HepG2 (cell line): ENCODE data around the gene ZNF174. TPM values are rescaled to one million over a fixed set of nuclear protein-coding genes. Genes with fewer than 3 reads are reported as not detected.
A peak's percentile ranks its signal among the peaks of the same experiment; 100 is the strongest.

Experiments used
- ATAC-seq: fragments of 200-7000 bp; cut with Tn5 transposase; 3 replicates; pipeline ENCODE4 v1.9.1; 2020; ENCODE audit warnings: mild to moderate bottlenecking, moderate library complexity
- BruUV-seq: library from RNA; stranded (reverse); fragments of 400-500 nt; replicated peaks from 2 replicates; lab custom pipeline; 2021; lab: Mats Ljungman, UMichigan
- CTCF ChIA-PET: fragments of 300-600 bp; formaldehyde crosslinking; extraction: SDS; loops from one replicate; lab custom pipeline; 2021; ENCODE audit warnings: low total read pairs, inconsistent platforms, low intra/inter-chr PET ratio; lab: Yijun Ruan, JAX
- POLR2A ChIA-PET: fragments of 350-600 bp; sonication (Branson Sonifier 250); formaldehyde crosslinking; loops from one replicate; lab custom pipeline; 2020; ENCODE audit warnings: antibody characterized with exemption, inconsistent platforms; lab: Yijun Ruan, JAX
- DNase-seq: peaks from one replicate; pipeline ENCODE4 v3.0.0-alpha.2; 2015; ENCODE audit warnings: low spot score
- FAIRE-seq: peaks from 3 replicates; lab custom pipeline; 2011; peaks lifted over from hg19 to GRCh38; lab: Jason Lieb, UNC
- H2AFZ ChIP-seq: one replicate; pipeline ENCODE4 v1.6.1; 2011; ENCODE audit warnings: low read length, inconsistent platforms
- H3K27ac ChIP-seq: fragments of 300-600 bp; 3 replicates; pipeline ENCODE4 v1.8.0; 2011; ENCODE audit warnings: mixed run types, mild to moderate bottlenecking, mixed read lengths, low read length, inconsistent platforms; ENCODE audit not compliant: insufficient read depth; ENCODE audit errors: extremely low read length
- H3K27me3 ChIP-seq, 2 experiments: fragments of 200-600 bp in 1 of 2; 2 replicates in 1 of 2; 3 replicates in 1 of 2; pipeline versions ENCODE4 v1.6.0 to v1.8.0; 2011; ENCODE audit warnings: low read length in 2 of 2, mild to moderate bottlenecking in 2 of 2, moderate library complexity in 2 of 2, inconsistent platforms in 1 of 2; ENCODE audit not compliant: insufficient read depth in 2 of 2, control insufficient read depth in 1 of 2
- H3K36me3 ChIP-seq, 2 experiments: fragments of 200-600 bp in 1 of 2; replicated peaks in 1 of 2; 2 replicates in 1 of 2; 3 replicates in 1 of 2; pipeline versions ENCODE4 v1.5.1 to v1.8.0; 2011; ENCODE audit warnings: low read length in 2 of 2, inconsistent platforms in 1 of 2; ENCODE audit not compliant: insufficient read depth in 2 of 2, control insufficient read depth in 1 of 2
- H3K4me1 ChIP-seq: 2 replicates; pipeline ENCODE4 v1.5.1; 2012; ENCODE audit warnings: low read length, inconsistent platforms; ENCODE audit not compliant: insufficient read depth
- H3K4me2 ChIP-seq: 2 replicates; pipeline ENCODE4 v1.6.0; 2011; ENCODE audit warnings: low read depth, low read length, inconsistent platforms
- H3K4me3 ChIP-seq, 3 experiments: fragments of 200-600 bp in 1 of 3; sonication (generic), shearing (Covaris generic) in 1 of 3; replicated peaks in 1 of 3; 2 replicates each; pipeline ENCODE4 v1.5.1; 2011 to 2016; ENCODE audit warnings: low read length in 3 of 3, inconsistent platforms in 2 of 3, low read depth in 2 of 3, mild to moderate bottlenecking in 2 of 3, control low read depth in 1 of 3, mixed read lengths in 1 of 3; ENCODE audit not compliant: insufficient read depth in 1 of 3
- H3K79me2 ChIP-seq: one replicate; pipeline ENCODE4 v1.6.1; 2011; ENCODE audit warnings: low read length, inconsistent platforms; ENCODE audit not compliant: insufficient read depth
- H3K9ac ChIP-seq: 2 replicates; pipeline ENCODE4 v1.6.0; 2011; ENCODE audit warnings: mild to moderate bottlenecking, low read depth, low read length, inconsistent platforms; ENCODE audit not compliant: insufficient read depth
- H3K9me3 ChIP-seq: 2 replicates; pipeline ENCODE4 v1.5.1; 2012; ENCODE audit warnings: mild to moderate bottlenecking, low read length
- H4K20me1 ChIP-seq: 2 replicates; pipeline ENCODE4 v1.6.0; 2011; ENCODE audit warnings: inconsistent platforms, mild to moderate bottlenecking, low read length, moderate library complexity; ENCODE audit not compliant: insufficient read depth
- MAFK ChIP-seq, 2 experiments: IDR thresholded peaks in 1 of 2; conservative IDR thresholded peaks in 1 of 2; 2 replicates each; pipeline ENCODE4 v1.6.1; 2011; ENCODE audit warnings: improper control_type of control experiment in 2 of 2, low read length in 2 of 2
- SCMH1 ChIP-seq: sonication (generic); formaldehyde crosslinking; IDR thresholded peaks from 2 replicates; pipeline ENCODE4 v1.9.0; 2021; ENCODE audit warnings: missing genetic modification reagents, mild to moderate bottlenecking, borderline replicate concordance
- ZNF329 ChIP-seq: sonication (generic); formaldehyde crosslinking; IDR thresholded peaks from 2 replicates; pipeline ENCODE4 v1.9.0; 2021; ENCODE audit warnings: low read depth, mild to moderate bottlenecking, missing genetic modification reagents
- ZNF615 ChIP-seq: sonication (generic); formaldehyde crosslinking; IDR thresholded peaks from 2 replicates; pipeline ENCODE4 v1.5.0; 2020; ENCODE audit warnings: mild to moderate bottlenecking, missing genetic modification reagents, borderline replicate concordance
- WGBS: methylation state at CpG from one replicate; pipeline ENCODE4 v1.1.6; 2017; ENCODE audit warnings: low lambda C conversion rate; 5-methylcytosine and 5-hydroxymethylcytosine counted together
- in situ Hi-C: cut with HindIII; loops from 2 replicates; pipeline ENCODE4 v1.10.0; 2017; ENCODE audit warnings: low pct_unique_long_range_greater_than_20kb; ENCODE audit not compliant: extremely low pct_ligation_motif_present
- intact Hi-C: fragments of 100-400 bp; cut with micrococcal nuclease; formaldehyde crosslinking; loops from one replicate; pipeline ENCODE4 v1.10.0; 2022; ENCODE audit not compliant: unreplicated experiment
- polyA plus RNA-seq, 8 experiments: library from polyadenylated mRNA; depleted of rRNA in 3 of 8; stranded (reverse) in 7 of 8; unstranded in 1 of 8; fragments of >200 nt; fragmentation: Illumina TruSeq in 4 of 8; extraction: Trizol in 4 of 8; gene quantifications; 2 replicates each; pipeline versions ENCODE4 v1.2.1 to v1.2.3, GENCODE V29; 2011 to 2016; ENCODE audit warnings: low read depth in 4 of 8, missing spikeins in 1 of 8, mixed read lengths in 1 of 8; ENCODE audit not compliant: insufficient read depth in 1 of 8
- total RNA-seq, 5 experiments: library from RNA; depleted of rRNA; stranded (reverse); fragments of >200 nt; fragmentation: Illumina TruSeq; extraction: Trizol; gene quantifications; 2 replicates each; pipeline ENCODE4 v1.2.3, GENCODE V29; 2016; ENCODE audit warnings: low read depth in 1 of 5
- TF ChIP-seq, protein P1 (sequence below): sonication (generic); formaldehyde crosslinking; IDR thresholded peaks from 2 replicates; pipeline ENCODE4 v1.4.0; 2020; ENCODE audit warnings: mild to moderate bottlenecking, low read depth, missing genetic modification reagents

Gene ZNF174
- total and polyA plus RNA-seq, 2 of the 13 experiments (the other 11 are each of a cell fraction or from before 2014, with no cell fraction given), result 8.3 to 10.6 TPM

DNA sequence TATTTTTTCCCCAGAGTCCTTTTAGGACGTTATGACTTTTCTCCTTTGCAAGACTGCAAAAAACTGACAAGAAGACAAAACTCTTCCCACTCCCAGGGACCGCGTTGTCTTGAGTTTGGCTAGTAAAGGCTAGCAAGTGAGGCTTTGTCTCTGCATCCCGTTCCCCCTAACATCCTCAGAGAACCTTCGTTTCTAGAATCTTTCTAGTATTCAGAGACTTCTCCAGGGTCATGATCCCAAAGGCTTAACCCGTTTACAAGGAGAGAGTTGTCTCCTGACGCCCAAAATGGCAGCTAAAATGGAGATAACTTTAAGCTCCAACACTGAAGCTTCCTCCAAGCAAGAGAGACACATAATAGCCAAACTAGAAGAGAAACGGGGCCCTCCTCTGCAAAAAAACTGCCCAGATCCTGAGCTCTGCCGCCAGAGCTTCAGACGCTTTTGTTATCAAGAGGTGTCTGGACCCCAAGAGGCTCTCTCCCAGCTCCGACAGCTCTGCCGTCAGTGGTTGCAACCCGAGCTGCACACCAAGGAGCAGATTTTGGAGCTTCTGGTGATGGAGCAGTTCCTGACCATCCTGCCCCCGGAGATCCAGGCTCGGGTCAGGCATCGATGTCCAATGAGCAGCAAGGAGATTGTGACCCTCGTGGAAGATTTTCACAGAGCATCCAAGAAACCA lies 843 bp downstream of the ZNF174 start:
- no TSS peak for BruUV-seq
- intact Hi-C loops (loop anchor here (1.0 to 10.0 kb wide), 4 partner anchors 40 to 120 kb away; partner anchors contain the start of genes C16orf90, NAA60 and ZNF597), in situ Hi-C loops (no loop called here)
- no peaks in the 10 kb centered on the region; a peak in 1 of 5 replicates for H3K27me3 ChIP-seq
- no peaks in the 10 kb centered on the region for H4K20me1 ChIP-seq
- ATAC-seq (0 out of 3 replicates have a peak, but pooled peaks have one; percentile 10), FAIRE-seq (no peak), DNase-seq (peak; percentile 18)
- H3K27ac ChIP-seq, result peak overlapping the region; percentile 86
- H3K36me3 ChIP-seq, result peaks cover 3 to 29% of the 10 kb centered on the region in 2 experiments; a peak in 4 of 5 replicates
- H3K9ac ChIP-seq, result peak overlapping the region; percentile 95
- peaks cover 29% of the 10 kb centered on the region for H3K4me1 ChIP-seq
- peak overlapping the region; percentile 81 to 94 (median 90) for H3K4me3 ChIP-seq
- H2AFZ ChIP-seq, result no peak overlapping the region
- ChIA-PET POLR2A (interaction anchor here (1.3 to 3.4 kb wide), 8 partner anchors 9 to 243 kb away, joined by 3 to 33 read pairs (median 6); partner anchors contain the start of genes NAA60, ZNF263 and ZNF597), CTCF (no interaction called here)
- TF ChIP-seq, protein P1, sequence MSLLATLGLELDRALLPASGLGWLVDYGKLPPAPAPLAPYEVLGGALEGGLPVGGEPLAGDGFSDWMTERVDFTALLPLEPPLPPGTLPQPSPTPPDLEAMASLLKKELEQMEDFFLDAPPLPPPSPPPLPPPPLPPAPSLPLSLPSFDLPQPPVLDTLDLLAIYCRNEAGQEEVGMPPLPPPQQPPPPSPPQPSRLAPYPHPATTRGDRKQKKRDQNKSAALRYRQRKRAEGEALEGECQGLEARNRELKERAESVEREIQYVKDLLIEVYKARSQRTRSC, result 0 out of 2 replicates have a peak, but pooled peaks have one; percentile 33
- TF ChIP-seq ZNF329 (CRISPR knock-in tag), result no peak
- peaks cover 28% of the 10 kb centered on the region for H3K79me2 ChIP-seq
- no peaks in the 10 kb centered on the region for H3K9me3 ChIP-seq
- H3K4me2 ChIP-seq, result peak overlapping the region; percentile 93
- WGBS, result 7% methylated on average over 15 of the region's 17 CpGs

GRCh38 chr16:3408561-3409197 lies 7.7 kb downstream of the ZNF174 start:
- in situ Hi-C loops (no loop called here), intact Hi-C loops (loop anchor here (10.0 kb wide), 1 partner anchor 86 kb away; the partner anchor contains the start of gene C16orf90)
- ATAC-seq (no peak), FAIRE-seq (no peak), DNase-seq (no peak)
- Histone ChIP-seq H3K9ac (no peak overlapping the region), H4K20me1 (no peaks in the 10 kb centered on the region), H3K4me3 (no peak overlapping the region), H2AFZ (no peak overlapping the region), H3K79me2 (peaks cover under 1% of the 10 kb centered on the region), H3K9me3 (no peaks in the 10 kb centered on the region), H3K36me3 (peaks cover 3 to 33% of the 10 kb centered on the region in 2 experiments; a peak in 4 of 5 replicates), H3K27ac (no peak overlapping the region), H3K27me3 (no peaks in the 10 kb centered on the region), H3K4me2 (no peak overlapping the region), H3K4me1 (peaks cover 7% of the 10 kb centered on the region)
- CTCF ChIA-PET, result no interaction called here
- WGBS, result 96% methylated on average over 12 of the region's 12 CpGs
- BruUV-seq, result no TSS peak
- TF ChIP-seq SCMH1 (CRISPR knock-in tag), result no peak
- no peak for TF ChIP-seq ZNF615
- TF ChIP-seq MAFK (conservative IDR thresholded peaks at IDR 0.05 in 1 of 2, IDR thresholded peaks at IDR 0.05 in 1 of 2; ENCODE audit: low read length in 2 of 2), result peak; percentile 40 to 60
- POLR2A ChIA-PET, result no interaction called here
